Caco-2 (cell line): ENCODE measurements around the gene DSP. TPM values are rescaled to one million over a fixed set of nuclear protein-coding genes. Genes with fewer than 3 reads are reported as not detected.

Experiments used
- BruUV-seq: library from RNA; stranded (reverse); fragments of 400-500 nt; replicated peaks from 2 replicates; lab custom pipeline; 2021; lab: Mats Ljungman, UMichigan
- CTCF ChIA-PET: fragments of 300-600 bp; sonication (Branson Sonifier 250); formaldehyde crosslinking; loops from one replicate; lab custom pipeline; 2022; ENCODE audit warnings: antibody characterized with exemption; lab: Charles Lee
- POLR2A ChIA-PET: fragments of 300-600 bp; sonication (Branson Sonifier 250); formaldehyde crosslinking; loops from one replicate; lab custom pipeline; 2022; ENCODE audit warnings: antibody characterized with exemption; lab: Charles Lee
- DNase-seq, 2 experiments: peaks; one replicate each; pipeline versions ENCODE4 v3.0.0 to v3.0.0-alpha.2; 2020 to 2022
- H3K27me3 ChIP-seq: replicated peaks from 2 replicates; pipeline ENCODE4 v1.6.0; 2011; ENCODE audit warnings: low read length; ENCODE audit not compliant: control insufficient read depth, insufficient read depth
- H3K36me3 ChIP-seq: 2 replicates; pipeline ENCODE4 v1.5.1; 2011; ENCODE audit warnings: low read length; ENCODE audit not compliant: control insufficient read depth, insufficient read depth
- H3K4me1 ChIP-seq: fragments of 250-450 bp; sonication (Bioruptor Pico); 2 replicates; pipeline ENCODE4 v1.5.1; 2020; ENCODE audit warnings: mild to moderate bottlenecking
- H3K4me3 ChIP-seq: 2 replicates; pipeline ENCODE4 v1.5.1; 2011; ENCODE audit warnings: low read depth, mild to moderate bottlenecking, control low read depth, low read length
- H3K9me3 ChIP-seq: fragments of 250-450 bp; sonication (Bioruptor Pico); 2 replicates; pipeline ENCODE4 v1.5.1; 2020; ENCODE audit warnings: mild to moderate bottlenecking, moderate library complexity
- H3K27ac Mint-ChIP-seq: one replicate; pipeline ENCODE4 v1.8.0; 2022; ENCODE audit warnings: mixed read lengths; ENCODE audit not compliant: unreplicated experiment
- H3K27me3 Mint-ChIP-seq: one replicate; pipeline ENCODE4 v1.8.0; 2022; ENCODE audit warnings: mixed read lengths; ENCODE audit not compliant: insufficient read depth, unreplicated experiment
- H3K36me3 Mint-ChIP-seq: one replicate; pipeline ENCODE4 v1.8.0; 2022; ENCODE audit warnings: mild to moderate bottlenecking, mixed read lengths; ENCODE audit not compliant: insufficient read depth, unreplicated experiment
- H3K4me1 Mint-ChIP-seq: one replicate; pipeline ENCODE4 v1.8.0; 2022; ENCODE audit warnings: low read depth, mixed read lengths; ENCODE audit not compliant: unreplicated experiment
- H3K4me3 Mint-ChIP-seq: one replicate; pipeline ENCODE4 v1.8.0; 2022; ENCODE audit warnings: mild to moderate bottlenecking, moderate library complexity, mixed read lengths; ENCODE audit not compliant: unreplicated experiment
- H3K9me3 Mint-ChIP-seq: one replicate; pipeline ENCODE4 v1.8.0; 2022; ENCODE audit warnings: mixed read lengths; ENCODE audit not compliant: unreplicated experiment
- intact Hi-C: fragments of 100-400 bp; cut with micrococcal nuclease; formaldehyde crosslinking; loops from one replicate; pipeline ENCODE4 v1.10.0; 2022; ENCODE audit not compliant: unreplicated experiment
- total RNA-seq: library from RNA; stranded (reverse); gene quantifications from 2 replicates; pipeline ENCODE4 v1.2.3, GENCODE V29; 2022
- TF ChIP-seq, protein P1 (sequence below), 2 experiments: fragments of 200-600 bp in 1 of 2; IDR thresholded peaks; 1 replicate in 1 of 2; 2 replicates in 1 of 2; pipeline versions ENCODE4 v1.5.1 to v1.8.0; 2011 to 2022; ENCODE audit warnings: antibody characterized with exemption in 1 of 2, control low read depth in 1 of 2, inconsistent platforms in 1 of 2, low read depth in 1 of 2, low read length in 1 of 2, mild to moderate bottlenecking in 1 of 2, moderate library complexity in 1 of 2; ENCODE audit not compliant: insufficient read depth in 1 of 2, severe bottlenecking in 1 of 2, unreplicated experiment in 1 of 2

The DSP gene
- total RNA-seq, 1 experiment from 2014 or later = 191 TPM

- no peak overlapping the region for H3K4me3 ChIP-seq
- no peaks in the 10 kb centered on the region for H3K9me3 Mint-ChIP-seq
- ChIA-PET CTCF (no interaction called here), POLR2A (interaction anchor here (0.6 to 1.3 kb wide), 2 partner anchors 11 to 22 kb away, joined by 3 to 5 read pairs; no protein-coding TSS in a partner anchor)
- H3K9me3 ChIP-seq = no peaks in the 10 kb centered on the region
- no peaks in the 10 kb centered on the region for H3K27me3 Mint-ChIP-seq
- H3K4me1 Mint-ChIP-seq = peaks cover 31% of the 10 kb centered on the region
- no peaks in the 10 kb centered on the region for H3K27me3 ChIP-seq
- H3K36me3 ChIP-seq = peaks cover 9% of the 10 kb centered on the region
- DNase-seq = no peak
- H3K4me3 Mint-ChIP-seq = peak overlapping the region; percentile 15
- H3K36me3 Mint-ChIP-seq = peaks cover 86% of the 10 kb centered on the region
- TSS peak; percentile 72 for BruUV-seq
- intact Hi-C loops = no loop called here
- peak overlapping the region; percentile 20 for H3K27ac Mint-ChIP-seq
- TF ChIP-seq, protein P1, sequence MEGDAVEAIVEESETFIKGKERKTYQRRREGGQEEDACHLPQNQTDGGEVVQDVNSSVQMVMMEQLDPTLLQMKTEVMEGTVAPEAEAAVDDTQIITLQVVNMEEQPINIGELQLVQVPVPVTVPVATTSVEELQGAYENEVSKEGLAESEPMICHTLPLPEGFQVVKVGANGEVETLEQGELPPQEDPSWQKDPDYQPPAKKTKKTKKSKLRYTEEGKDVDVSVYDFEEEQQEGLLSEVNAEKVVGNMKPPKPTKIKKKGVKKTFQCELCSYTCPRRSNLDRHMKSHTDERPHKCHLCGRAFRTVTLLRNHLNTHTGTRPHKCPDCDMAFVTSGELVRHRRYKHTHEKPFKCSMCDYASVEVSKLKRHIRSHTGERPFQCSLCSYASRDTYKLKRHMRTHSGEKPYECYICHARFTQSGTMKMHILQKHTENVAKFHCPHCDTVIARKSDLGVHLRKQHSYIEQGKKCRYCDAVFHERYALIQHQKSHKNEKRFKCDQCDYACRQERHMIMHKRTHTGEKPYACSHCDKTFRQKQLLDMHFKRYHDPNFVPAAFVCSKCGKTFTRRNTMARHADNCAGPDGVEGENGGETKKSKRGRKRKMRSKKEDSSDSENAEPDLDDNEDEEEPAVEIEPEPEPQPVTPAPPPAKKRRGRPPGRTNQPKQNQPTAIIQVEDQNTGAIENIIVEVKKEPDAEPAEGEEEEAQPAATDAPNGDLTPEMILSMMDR (IDR thresholded peaks at IDR 0.05; ENCODE audit: insufficient read depth in 1 of 2, low read depth in 1 of 2, low read length in 1 of 2, severe bottlenecking in 1 of 2, unreplicated experiment in 1 of 2) = no peak
- peaks cover 42% of the 10 kb centered on the region for H3K4me1 ChIP-seq
These were observed 17.7 kb downstream of the DSP start for GRCh38 chr6:7559196-7559595.

DNA sequence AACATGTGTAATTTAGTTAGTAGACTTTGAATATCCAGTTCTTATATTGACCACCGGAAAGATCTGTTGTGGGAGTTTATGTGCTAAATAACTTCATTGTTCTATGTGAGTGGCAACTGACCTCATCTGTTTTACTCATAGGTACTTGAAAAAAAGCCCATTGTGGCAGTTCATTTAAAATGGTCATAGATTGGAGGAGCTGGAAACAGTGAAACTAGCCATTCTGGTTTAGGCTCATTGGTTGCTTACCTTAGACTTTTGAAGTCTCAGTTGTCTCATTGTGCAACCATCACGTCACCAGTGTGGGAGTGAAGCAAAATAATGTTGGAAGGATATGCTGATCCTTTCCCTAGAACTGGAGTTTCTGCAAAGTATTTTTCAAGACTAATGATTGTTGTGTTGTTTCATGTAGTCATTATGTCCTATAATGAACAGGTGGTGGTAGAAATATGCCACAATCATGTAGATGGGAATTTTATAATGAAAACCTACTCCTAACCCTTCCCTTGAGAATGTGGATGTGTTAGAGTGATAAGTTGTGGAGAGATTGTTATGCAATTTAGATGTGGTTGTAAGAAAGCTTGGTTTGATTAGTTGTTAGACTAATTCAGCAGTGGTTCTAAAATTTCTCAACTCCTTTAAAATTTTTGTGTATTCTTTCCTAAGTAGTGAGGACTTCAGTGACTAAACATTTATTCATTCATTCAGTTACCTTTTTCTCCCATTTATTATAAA is 18.3 kb downstream of the DSP start:
- no peaks in the 10 kb centered on the region for H3K27me3 Mint-ChIP-seq
- TF ChIP-seq, protein P1 (IDR thresholded peaks at IDR 0.05; ENCODE audit: insufficient read depth in 1 of 2, low read depth in 1 of 2, low read length in 1 of 2, severe bottlenecking in 1 of 2, unreplicated experiment in 1 of 2) = no peak
- H3K4me1 ChIP-seq = peaks cover 40% of the 10 kb centered on the region
- H3K9me3 ChIP-seq = no peaks in the 10 kb centered on the region
- H3K27me3 ChIP-seq = no peaks in the 10 kb centered on the region
- ChIA-PET CTCF (no interaction called here), POLR2A (interaction anchor here (0.6 to 1.3 kb wide), 3 partner anchors 11 to 385 kb away, joined by 3 to 5 read pairs (median 5); no protein-coding TSS in a partner anchor)
- H3K4me1 Mint-ChIP-seq = peaks cover 30% of the 10 kb centered on the region
- no peaks in the 10 kb centered on the region for H3K9me3 Mint-ChIP-seq
- DNase-seq = peak in 1 of 2 experiments; percentile 57
- H3K4me3 Mint-ChIP-seq = peak overlapping the region; percentile 15
- BruUV-seq = TSS peak; percentile 10
- intact Hi-C loops = no loop called here
- H3K36me3 Mint-ChIP-seq = peaks cover 92% of the 10 kb centered on the region
- peaks cover 9% of the 10 kb centered on the region for H3K36me3 ChIP-seq
- H3K27ac Mint-ChIP-seq = peak overlapping the region; percentile 20
- no peak overlapping the region for H3K4me3 ChIP-seq

DNA sequence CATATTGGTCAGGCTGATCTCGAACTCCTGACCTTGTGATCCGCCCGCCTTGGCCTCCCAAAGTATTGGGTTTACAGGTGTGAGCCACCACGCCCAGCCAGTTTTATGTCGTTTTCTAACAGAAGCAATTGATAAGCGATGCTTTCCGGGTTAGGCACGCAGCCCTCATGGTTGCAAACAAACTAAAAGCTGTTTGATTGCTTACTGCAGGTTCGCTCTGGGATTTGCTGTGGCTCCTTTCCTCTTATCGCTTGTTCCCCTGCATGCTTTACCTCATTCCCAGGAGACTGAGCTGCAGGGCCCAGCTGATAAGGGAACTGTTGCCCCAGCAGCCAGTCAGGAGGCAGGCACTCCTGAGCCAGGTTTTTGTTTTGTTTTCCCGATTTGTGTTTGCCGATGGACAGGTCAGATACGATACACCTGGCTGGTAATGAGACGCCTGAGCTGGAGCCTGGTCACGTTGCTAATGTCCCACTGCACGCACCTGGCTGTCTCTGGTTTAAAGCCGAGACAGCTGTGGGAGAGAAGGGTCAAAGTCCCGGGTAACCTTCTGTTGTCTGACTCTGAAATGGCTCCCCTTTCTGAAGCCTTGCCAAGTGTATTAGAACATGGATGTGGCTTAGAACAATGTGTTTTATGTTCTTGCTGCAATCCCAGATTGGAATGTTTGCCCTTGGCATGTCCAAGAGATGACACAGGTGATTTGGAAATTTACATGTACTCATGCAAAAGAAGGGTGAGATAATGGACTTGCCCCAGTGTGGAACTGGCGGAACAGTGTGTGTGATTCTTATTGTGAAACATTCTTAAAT is 19.9 kb downstream of the DSP start:
- no peaks in the 10 kb centered on the region for H3K9me3 Mint-ChIP-seq
- Histone ChIP-seq H3K4me3 (no peak overlapping the region), H3K9me3 (no peaks in the 10 kb centered on the region), H3K4me1 (peaks cover 40% of the 10 kb centered on the region), H3K27me3 (no peaks in the 10 kb centered on the region), H3K36me3 (peaks cover 13% of the 10 kb centered on the region)
- DNase-seq = peak; percentile 95 to 97
- peaks cover 30% of the 10 kb centered on the region for H3K4me1 Mint-ChIP-seq
- TF ChIP-seq, protein P1 (IDR thresholded peaks at IDR 0.05; ENCODE audit: insufficient read depth in 1 of 2, low read depth in 1 of 2, low read length in 1 of 2, severe bottlenecking in 1 of 2, unreplicated experiment in 1 of 2) = no peak
- CTCF ChIA-PET = interaction anchor here (0.9 to 1.1 kb wide), 2 partner anchors 13 to 136 kb away, joined by 6 to 9 read pairs; no protein-coding TSS in a partner anchor
- intact Hi-C loops = loop anchor here (1.0 kb wide), 6 partner anchors 13 to 248 kb away; partner anchors contain the start of gene SSR1
- H3K36me3 Mint-ChIP-seq = peaks cover 98% of the 10 kb centered on the region
- POLR2A ChIA-PET = interaction anchor here (0.8 to 1.3 kb wide), 7 partner anchors 13 to 172 kb away, joined by 3 to 15 read pairs (median 5); partner anchors contain the start of genes CAGE1, DSP, RIOK1 and SNRNP48
- peak overlapping the region; percentile 94 for H3K27ac Mint-ChIP-seq
- H3K27me3 Mint-ChIP-seq = no peaks in the 10 kb centered on the region
- BruUV-seq = TSS peak; percentile 4
- peak overlapping the region; percentile 68 for H3K4me3 Mint-ChIP-seq
